BLaER1 (cell line): ENCODE measurements around the gene LYST.

Source experiments
- H3K27ac ChIP-seq: shearing (Covaris generic); formaldehyde crosslinking; 2 replicates; pipeline ENCODE4 v1.8.1; 2022
- H3K27me3 ChIP-seq: shearing (Covaris generic); formaldehyde crosslinking; 2 replicates; pipeline ENCODE4 v1.8.1; 2022
- H3K36me3 ChIP-seq: shearing (Covaris generic); formaldehyde crosslinking; 2 replicates; pipeline ENCODE4 v1.8.1; 2022
- H3K4me1 ChIP-seq: shearing (Covaris generic); formaldehyde crosslinking; 2 replicates; pipeline ENCODE4 v1.8.1; 2022
- H3K4me2 ChIP-seq: shearing (Covaris generic); formaldehyde crosslinking; 2 replicates; pipeline ENCODE4 v1.8.1; 2022
- H3K4me3 ChIP-seq: shearing (Covaris generic); formaldehyde crosslinking; 2 replicates; pipeline ENCODE4 v1.8.1; 2022
- H3K9ac ChIP-seq: shearing (Covaris generic); formaldehyde crosslinking; 2 replicates; pipeline ENCODE4 v1.8.1; 2022
- H3K9me3 ChIP-seq: shearing (Covaris generic); formaldehyde crosslinking; 2 replicates; pipeline ENCODE4 v1.8.1; 2022
- H4K20me1 ChIP-seq: shearing (Covaris generic); formaldehyde crosslinking; 2 replicates; pipeline ENCODE4 v1.8.1; 2022
- Cebpa-rat ChIP-seq: shearing (Covaris generic); IDR thresholded peaks from 2 replicates; pipeline ENCODE4 v1.8.1; 2022

Gene LYST

GRCh38 chr1:235679005-235679404 is 187.7 kb downstream of the LYST start:
- H3K9me3 ChIP-seq: peaks cover 24% of the 10 kb centered on the region
- no peak overlapping the region for H3K27ac ChIP-seq
- no peaks in the 10 kb centered on the region for H3K4me1 ChIP-seq
- no peak overlapping the region for H3K9ac ChIP-seq
- H3K4me3 ChIP-seq: no peak overlapping the region
- no peak overlapping the region for H3K4me2 ChIP-seq
- TF ChIP-seq Cebpa-rat: no peak
- H3K27me3 ChIP-seq: no peaks in the 10 kb centered on the region
- no peaks in the 10 kb centered on the region for H4K20me1 ChIP-seq
- peaks cover 24% of the 10 kb centered on the region for H3K36me3 ChIP-seq

DNA sequence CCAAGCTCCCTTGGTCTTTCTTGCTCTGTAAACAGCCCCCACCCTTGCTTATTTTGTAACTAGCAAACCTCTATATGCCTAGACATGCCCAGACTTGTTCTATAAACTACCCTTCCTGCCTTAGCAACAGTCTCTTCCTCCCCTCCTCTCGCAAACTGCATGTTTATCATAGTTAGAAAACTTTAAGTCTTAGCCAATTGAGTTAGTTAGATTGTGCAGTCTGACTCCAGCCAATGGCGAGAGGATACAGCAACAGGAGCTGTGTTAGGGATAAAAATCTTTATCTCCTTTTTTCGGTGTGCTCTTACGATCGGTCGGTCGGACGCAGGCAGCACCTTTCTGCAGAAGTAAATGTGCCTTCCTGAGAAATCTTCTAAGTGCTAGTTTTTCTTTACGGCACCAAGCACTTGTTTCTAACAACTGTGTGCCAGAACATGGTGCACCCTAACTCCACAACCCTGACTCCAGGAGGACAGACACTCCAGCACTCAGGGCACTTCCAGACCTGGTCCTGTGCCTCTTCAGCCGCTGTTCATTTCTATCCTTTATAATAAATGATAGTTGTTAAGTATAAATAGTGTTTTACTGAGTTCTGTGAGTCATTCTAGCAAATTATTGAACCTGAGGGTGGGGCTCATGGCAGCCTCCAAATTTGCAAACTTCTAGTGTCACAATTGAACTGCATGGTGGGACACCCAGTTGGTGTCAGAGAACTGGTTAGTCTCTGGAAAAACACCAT is 191.4 kb downstream of the LYST start:
- Histone ChIP-seq H3K4me3 (no peak overlapping the region), H3K27ac (no peak overlapping the region), H3K27me3 (no peaks in the 10 kb centered on the region), H3K4me2 (no peak overlapping the region), H3K36me3 (peaks cover 36% of the 10 kb centered on the region), H4K20me1 (no peaks in the 10 kb centered on the region), H3K4me1 (no peaks in the 10 kb centered on the region), H3K9me3 (peaks cover 50% of the 10 kb centered on the region), H3K9ac (no peak overlapping the region)
- TF ChIP-seq Cebpa-rat: no peak

GRCh38 chr1:235673981-235674380 is 192.7 kb downstream of the LYST start:
- Histone ChIP-seq H4K20me1 (no peaks in the 10 kb centered on the region), H3K9ac (no peak overlapping the region), H3K4me2 (no peak overlapping the region), H3K36me3 (peaks cover 49% of the 10 kb centered on the region), H3K9me3 (peaks cover 64% of the 10 kb centered on the region), H3K27ac (no peak overlapping the region), H3K4me1 (no peaks in the 10 kb centered on the region), H3K27me3 (no peaks in the 10 kb centered on the region), H3K4me3 (no peak overlapping the region)
- no peak for TF ChIP-seq Cebpa-rat

- H3K9ac ChIP-seq: no peak overlapping the region
- H4K20me1 ChIP-seq: no peaks in the 10 kb centered on the region
- no peak overlapping the region for H3K27ac ChIP-seq
- peaks cover 49% of the 10 kb centered on the region for H3K36me3 ChIP-seq
- peaks cover 68% of the 10 kb centered on the region for H3K9me3 ChIP-seq
- no peak overlapping the region for H3K4me3 ChIP-seq
- TF ChIP-seq Cebpa-rat: no peak
- H3K4me1 ChIP-seq: no peaks in the 10 kb centered on the region
- no peaks in the 10 kb centered on the region for H3K27me3 ChIP-seq
- no peak overlapping the region for H3K4me2 ChIP-seq
Measured at GRCh38 chr1:235671992-235672391, 194.7 kb downstream of the LYST start.

- Histone ChIP-seq H3K9ac (no peak overlapping the region), H3K9me3 (peaks cover 57% of the 10 kb centered on the region), H3K27me3 (no peaks in the 10 kb centered on the region), H3K27ac (no peak overlapping the region), H3K36me3 (peaks cover 36% of the 10 kb centered on the region), H3K4me3 (no peak overlapping the region), H4K20me1 (no peaks in the 10 kb centered on the region), H3K4me1 (no peaks in the 10 kb centered on the region), H3K4me2 (no peak overlapping the region)
- no peak for TF ChIP-seq Cebpa-rat
Measured at GRCh38 chr1:235670157-235670776, 196.4 kb downstream of the LYST start.

DNA sequence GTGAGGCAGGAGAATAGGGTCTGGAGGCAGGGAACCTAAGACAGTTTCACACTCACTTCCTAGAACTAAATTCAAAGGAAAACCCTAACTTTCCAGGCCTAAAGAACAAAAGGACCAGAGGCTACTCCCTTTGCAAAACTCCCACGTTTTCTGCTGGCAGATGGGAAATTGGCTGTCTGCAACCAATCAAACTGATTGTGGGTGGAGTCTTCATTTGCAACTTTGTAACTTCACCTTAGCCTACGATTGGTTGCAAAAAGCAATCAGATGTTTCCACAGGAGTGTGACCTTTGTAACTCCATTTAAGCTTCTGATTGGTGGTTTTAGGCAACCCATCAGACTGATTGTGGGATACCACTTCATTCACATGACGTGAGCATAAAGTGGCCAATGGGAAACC is 197.4 kb downstream of the LYST start:
- TF ChIP-seq Cebpa-rat: no peak
- H3K27ac ChIP-seq: no peak overlapping the region
- H3K4me2 ChIP-seq: no peak overlapping the region
- 0 out of 2 replicates have a peak overlapping the region, but pooled peaks have one; percentile 9 for H3K4me3 ChIP-seq
- no peak overlapping the region for H3K9ac ChIP-seq
- H3K36me3 ChIP-seq: peaks cover 28% of the 10 kb centered on the region
- no peaks in the 10 kb centered on the region for H3K4me1 ChIP-seq
- no peaks in the 10 kb centered on the region for H3K27me3 ChIP-seq
- peaks cover 47% of the 10 kb centered on the region for H3K9me3 ChIP-seq
- no peaks in the 10 kb centered on the region for H4K20me1 ChIP-seq

DNA sequence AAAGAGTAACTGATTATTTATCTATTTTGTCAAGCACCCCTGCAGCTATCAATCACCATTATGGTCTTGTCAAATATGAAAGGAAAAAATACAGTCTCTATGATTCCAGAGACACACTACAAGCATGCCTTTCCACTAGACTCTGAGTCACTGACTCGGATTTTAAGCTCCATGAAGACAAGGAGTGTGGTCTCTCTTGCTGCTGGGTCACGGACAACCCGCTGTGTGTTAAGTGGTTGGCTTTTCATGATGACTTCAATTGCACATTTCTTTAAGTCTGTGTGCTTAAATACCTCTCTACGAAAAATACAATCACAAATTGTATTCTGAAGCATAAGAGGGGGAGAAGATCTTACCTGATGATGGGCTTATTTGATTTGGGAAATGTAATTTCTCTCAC is 203.1 kb downstream of the LYST start:
- H4K20me1 ChIP-seq: no peaks in the 10 kb centered on the region
- peaks cover 3% of the 10 kb centered on the region; the same call in 1 of the 2 replicates for H3K36me3 ChIP-seq
- H3K27ac ChIP-seq: no peak overlapping the region
- no peak for TF ChIP-seq Cebpa-rat
- no peak overlapping the region for H3K4me2 ChIP-seq
- H3K4me3 ChIP-seq: no peak overlapping the region
- H3K9me3 ChIP-seq: peaks cover 2% of the 10 kb centered on the region; the same call in 1 of the 2 replicates
- H3K9ac ChIP-seq: no peak overlapping the region
- no peaks in the 10 kb centered on the region for H3K4me1 ChIP-seq
- H3K27me3 ChIP-seq: no peaks in the 10 kb centered on the region

DNA sequence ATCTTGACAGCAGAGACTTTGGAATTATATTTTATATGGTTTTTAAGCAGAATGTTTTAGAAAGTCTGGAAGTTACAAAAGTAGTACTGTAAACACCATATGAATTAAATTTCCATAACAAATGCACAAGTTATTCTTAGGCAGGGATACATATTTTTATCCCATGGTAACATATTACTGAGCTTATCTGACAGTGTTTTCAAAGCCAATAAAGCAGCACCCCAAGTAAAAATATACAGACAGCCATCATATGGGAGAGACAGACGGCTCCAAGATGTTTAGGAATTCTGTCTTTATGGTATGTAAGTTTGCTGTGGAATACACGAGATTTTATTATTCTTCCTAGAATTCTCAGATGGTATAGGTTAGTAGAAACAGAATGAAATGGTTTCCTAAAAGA is 205.1 kb downstream of the LYST start:
- H3K9me3 ChIP-seq: no peaks in the 10 kb centered on the region
- no peaks in the 10 kb centered on the region for H3K4me1 ChIP-seq
- H4K20me1 ChIP-seq: no peaks in the 10 kb centered on the region
- no peak overlapping the region for H3K4me2 ChIP-seq
- no peak overlapping the region for H3K27ac ChIP-seq
- H3K9ac ChIP-seq: no peak overlapping the region
- peaks cover 3% of the 10 kb centered on the region; the same call in 1 of the 2 replicates for H3K36me3 ChIP-seq
- no peak overlapping the region for H3K4me3 ChIP-seq
- no peak for TF ChIP-seq Cebpa-rat
- H3K27me3 ChIP-seq: no peaks in the 10 kb centered on the region

DNA sequence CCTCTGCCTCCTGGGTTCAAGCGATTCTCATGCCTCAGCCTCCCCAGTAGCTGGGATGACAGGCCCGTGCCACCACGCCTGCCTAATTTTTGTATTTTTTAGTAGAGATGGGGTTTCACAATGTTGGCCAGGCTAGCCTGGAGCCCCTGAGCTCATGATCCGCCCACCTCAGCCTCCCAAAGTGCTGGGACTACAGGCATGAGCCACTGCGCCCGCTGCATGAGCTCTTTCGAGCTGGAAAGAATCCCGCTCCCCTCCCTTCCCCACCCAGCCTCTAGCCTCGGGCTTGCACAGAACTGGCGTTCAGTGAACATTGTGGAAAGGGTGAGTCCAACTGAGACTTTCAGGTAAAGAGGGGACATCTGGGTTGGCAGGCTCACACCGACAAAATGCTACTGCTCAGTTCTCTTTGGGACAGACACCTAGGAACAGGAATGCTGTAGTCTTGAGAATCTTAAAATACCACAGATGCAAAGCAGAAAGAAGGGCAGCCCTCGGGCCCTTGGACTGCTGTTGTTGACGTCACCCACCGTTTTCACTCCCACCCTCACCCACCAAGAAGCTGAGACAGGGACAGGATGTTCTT is 207.4 kb downstream of the LYST start:
- Histone ChIP-seq H4K20me1 (no peaks in the 10 kb centered on the region), H3K9me3 (peaks cover 2% of the 10 kb centered on the region)

More for the DNA sequence above, 207.4 kb downstream of the LYST start:
- Histone ChIP-seq H3K4me1 (no peaks in the 10 kb centered on the region), H3K36me3 (peaks cover 3% of the 10 kb centered on the region; the same call in 1 of the 2 replicates), H3K27me3 (0 out of 2 replicates have a peak, but pooled peaks cover 4% of the 10 kb centered on the region), H3K4me2 (no peak overlapping the region), H3K27ac (no peak overlapping the region), H3K4me3 (no peak overlapping the region), H3K9ac (no peak overlapping the region)
- no peak for TF ChIP-seq Cebpa-rat
